Neuron (in vitro differentiated cells): ENCODE results near the gene GPC6.

Experiments
- H2AFZ ChIP-seq: one replicate; pipeline ENCODE4 v1.6.1; 2013; ENCODE audit warnings: low read depth, mild to moderate bottlenecking, inconsistent platforms, low read length, moderate library complexity
- H3K27me3 ChIP-seq: one replicate; pipeline ENCODE4 v1.6.1; 2013; ENCODE audit warnings: low read length; ENCODE audit not compliant: insufficient read depth
- H3K36me3 ChIP-seq: one replicate; pipeline ENCODE4 v1.6.1; 2013; ENCODE audit warnings: low read length; ENCODE audit not compliant: insufficient read depth
- H3K4me1 ChIP-seq: one replicate; pipeline ENCODE4 v1.6.1; 2013; ENCODE audit warnings: low read length; ENCODE audit not compliant: insufficient read depth
- H3K4me3 ChIP-seq: 2 replicates; pipeline ENCODE4 v1.5.1; 2013; ENCODE audit warnings: mild to moderate bottlenecking, low read length, moderate library complexity
- H3K9me3 ChIP-seq: one replicate; pipeline ENCODE4 v1.6.1; 2013; ENCODE audit warnings: low read length

Gene GPC6

GRCh38 chr13:94242554-94242953 lies 1015.9 kb downstream of the GPC6 start:
- H3K4me3 ChIP-seq: no peak overlapping the region
- H2AFZ ChIP-seq: no peak overlapping the region
- no peaks in the 10 kb centered on the region for H3K27me3 ChIP-seq
- no peaks in the 10 kb centered on the region for H3K36me3 ChIP-seq
- peaks cover 1% of the 10 kb centered on the region for H3K9me3 ChIP-seq
- H3K4me1 ChIP-seq: no peaks in the 10 kb centered on the region

DNA sequence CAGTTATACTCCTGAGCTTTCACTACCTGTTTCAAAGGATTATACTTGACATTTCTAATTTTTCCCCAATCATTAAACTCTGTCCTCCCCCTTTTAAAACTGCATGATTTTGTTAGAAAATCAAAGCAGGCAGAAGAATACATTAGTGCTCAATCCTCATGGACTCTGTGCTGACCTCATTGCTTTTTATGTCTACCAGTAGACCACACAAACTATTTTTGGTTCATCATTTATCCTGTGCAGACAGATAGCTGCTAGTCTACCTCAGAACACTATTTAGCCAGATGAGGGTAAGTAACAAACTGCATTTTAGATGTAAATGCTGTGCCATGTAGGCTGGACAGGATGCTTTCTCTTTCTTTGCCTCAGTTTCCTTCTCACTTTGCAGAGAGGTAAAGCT lies 1016.9 kb downstream of the GPC6 start:
- Histone ChIP-seq H3K4me1 (no peaks in the 10 kb centered on the region), H3K4me3 (no peak overlapping the region), H3K9me3 (peaks cover 1% of the 10 kb centered on the region), H3K36me3 (no peaks in the 10 kb centered on the region), H2AFZ (no peak overlapping the region), H3K27me3 (no peaks in the 10 kb centered on the region)

DNA sequence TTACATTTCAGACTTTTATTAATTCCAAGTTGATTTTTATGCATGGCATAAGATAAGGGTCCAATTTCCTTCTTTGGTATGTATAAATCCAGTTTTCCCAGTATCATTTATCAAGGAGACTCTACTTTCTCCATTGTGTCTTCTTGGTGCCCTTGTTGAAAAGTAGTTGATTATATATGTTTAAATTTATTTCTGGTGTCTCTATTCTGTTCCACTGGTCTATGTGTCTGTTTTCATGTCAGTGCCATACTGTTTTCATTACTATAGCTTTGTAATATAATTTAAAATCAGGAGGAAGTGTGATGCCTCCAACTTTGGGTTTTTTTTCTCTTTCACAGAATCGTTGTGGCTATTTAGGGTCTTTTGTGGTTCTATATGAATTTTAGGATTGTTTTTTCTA lies 1019.9 kb downstream of the GPC6 start:
- Histone ChIP-seq H3K4me1 (peaks cover 4% of the 10 kb centered on the region), H3K27me3 (no peaks in the 10 kb centered on the region), H2AFZ (no peak overlapping the region), H3K9me3 (peaks cover 1% of the 10 kb centered on the region), H3K36me3 (no peaks in the 10 kb centered on the region), H3K4me3 (no peak overlapping the region)

GRCh38 chr13:94247890-94248289 lies 1021.3 kb downstream of the GPC6 start:
- Histone ChIP-seq H3K9me3 (peaks cover 1% of the 10 kb centered on the region), H3K27me3 (no peaks in the 10 kb centered on the region), H3K4me3 (no peak overlapping the region), H3K36me3 (no peaks in the 10 kb centered on the region), H3K4me1 (peaks cover 4% of the 10 kb centered on the region), H2AFZ (no peak overlapping the region)

GRCh38 chr13:94248454-94249228 lies 1022.0 kb downstream of the GPC6 start:
- Histone ChIP-seq H3K36me3 (no peaks in the 10 kb centered on the region), H3K4me3 (no peak overlapping the region), H3K9me3 (peaks cover 1% of the 10 kb centered on the region), H3K27me3 (no peaks in the 10 kb centered on the region), H2AFZ (no peak overlapping the region), H3K4me1 (peaks cover 4% of the 10 kb centered on the region)

- no peaks in the 10 kb centered on the region for H3K36me3 ChIP-seq
- H3K27me3 ChIP-seq: no peaks in the 10 kb centered on the region
- H2AFZ ChIP-seq: no peak overlapping the region
- no peak overlapping the region for H3K4me3 ChIP-seq
- peaks cover 4% of the 10 kb centered on the region for H3K4me1 ChIP-seq
- H3K9me3 ChIP-seq: peaks cover 1% of the 10 kb centered on the region
Observed at GRCh38 chr13:94249512-94249911, 1022.9 kb downstream of the GPC6 start.

- peaks cover 13% of the 10 kb centered on the region for H3K4me1 ChIP-seq
- H3K36me3 ChIP-seq: no peaks in the 10 kb centered on the region
- no peak overlapping the region for H2AFZ ChIP-seq
- H3K4me3 ChIP-seq: no peak overlapping the region
- H3K9me3 ChIP-seq: peaks cover 1% of the 10 kb centered on the region
- H3K27me3 ChIP-seq: no peaks in the 10 kb centered on the region
Observed at GRCh38 chr13:94251831-94252608, 1025.4 kb downstream of the GPC6 start.

DNA sequence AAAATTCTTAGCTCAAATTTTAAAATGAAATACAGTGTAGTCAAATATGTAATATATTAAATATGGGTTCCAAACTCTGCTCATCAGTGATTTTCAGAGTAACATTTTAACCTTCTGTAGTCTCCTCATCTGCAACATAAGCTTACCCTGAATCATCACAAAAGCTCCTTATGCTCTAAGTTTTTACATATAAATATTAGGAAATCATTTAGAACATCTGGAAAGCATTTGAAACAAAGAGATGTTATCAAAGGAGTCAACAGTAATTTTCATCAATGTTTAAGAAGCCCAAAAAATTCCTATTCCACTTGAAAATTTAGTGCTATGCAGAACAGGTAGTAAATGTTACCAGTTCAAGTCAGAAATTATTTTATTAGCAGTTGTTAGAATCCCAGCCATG lies 1028.1 kb downstream of the GPC6 start:
- no peaks in the 10 kb centered on the region for H3K9me3 ChIP-seq
- H3K4me3 ChIP-seq: no peak overlapping the region
- H3K27me3 ChIP-seq: no peaks in the 10 kb centered on the region
- no peaks in the 10 kb centered on the region for H3K36me3 ChIP-seq
- H3K4me1 ChIP-seq: peaks cover 9% of the 10 kb centered on the region
- no peak overlapping the region for H2AFZ ChIP-seq

GRCh38 chr13:94256721-94257120 lies 1030.1 kb downstream of the GPC6 start:
- Histone ChIP-seq H3K36me3 (no peaks in the 10 kb centered on the region), H3K4me1 (peaks cover 9% of the 10 kb centered on the region), H3K27me3 (no peaks in the 10 kb centered on the region), H3K4me3 (no peak overlapping the region), H3K9me3 (no peaks in the 10 kb centered on the region), H2AFZ (no peak overlapping the region)

GRCh38 chr13:94259984-94260383 lies 1033.4 kb downstream of the GPC6 start:
- Histone ChIP-seq H3K36me3 (no peaks in the 10 kb centered on the region), H3K4me3 (no peak overlapping the region), H3K4me1 (peaks cover 14% of the 10 kb centered on the region), H3K27me3 (no peaks in the 10 kb centered on the region), H3K9me3 (no peaks in the 10 kb centered on the region), H2AFZ (no peak overlapping the region)

- H3K36me3 ChIP-seq: no peaks in the 10 kb centered on the region
- no peak overlapping the region for H3K4me3 ChIP-seq
- no peak overlapping the region for H2AFZ ChIP-seq
- H3K4me1 ChIP-seq: peaks cover 14% of the 10 kb centered on the region
- H3K9me3 ChIP-seq: no peaks in the 10 kb centered on the region
- H3K27me3 ChIP-seq: no peaks in the 10 kb centered on the region
Observed at GRCh38 chr13:94261163-94261562, 1034.6 kb downstream of the GPC6 start.

GRCh38 chr13:94263038-94263437 lies 1036.4 kb downstream of the GPC6 start:
- Histone ChIP-seq H3K36me3 (no peaks in the 10 kb centered on the region), H3K9me3 (no peaks in the 10 kb centered on the region), H2AFZ (no peak overlapping the region), H3K4me3 (no peak overlapping the region), H3K27me3 (no peaks in the 10 kb centered on the region), H3K4me1 (peaks cover 5% of the 10 kb centered on the region)

- Histone ChIP-seq H3K9me3 (no peaks in the 10 kb centered on the region), H3K27me3 (no peaks in the 10 kb centered on the region), H3K4me1 (peaks cover 5% of the 10 kb centered on the region), H3K4me3 (no peak overlapping the region), H3K36me3 (no peaks in the 10 kb centered on the region), H2AFZ (no peak overlapping the region)
Observed at GRCh38 chr13:94267581-94268366, 1041.2 kb downstream of the GPC6 start.
